Thoracic aorta (tissue), 2 donors: ENCODE measurements around the gene TRMT1. TPM values are rescaled to one million over a fixed set of nuclear protein-coding genes. Genes with fewer than 3 reads are reported as not detected.

Experiments
- ATAC-seq: fragments of 150-250 bp; one replicate; pipeline ENCODE4 v1.8.0; 2017; ENCODE audit warnings: low read depth; ENCODE audit not compliant: insufficient number of reproducible peaks, low FRiP score
- DNase-seq: peaks from one replicate; pipeline ENCODE4 v3.0.0-alpha.2; 2020; ENCODE audit warnings: low spot score
- H3K27ac ChIP-seq, 2 donors: fragments of 200-600 bp; sonication (generic); 1 replicate in 1 of 2; 2 replicates in 1 of 2; pipeline ENCODE4 v1.5.1; 2016; ENCODE audit warnings: mild to moderate bottlenecking in 2 of 2, moderate library complexity in 2 of 2
- H3K27me3 ChIP-seq: fragments of 200-600 bp; sonication (generic); replicated peaks from 2 replicates; pipeline ENCODE4 v1.6.0; 2016; ENCODE audit warnings: mild to moderate bottlenecking; ENCODE audit not compliant: insufficient read depth
- H3K36me3 ChIP-seq: fragments of 200-600 bp; sonication (generic); one replicate; pipeline ENCODE4 v1.5.1; 2016
- H3K4me1 ChIP-seq, 2 donors: fragments of 200-600 bp; sonication (generic); 1 replicate in 1 of 2; 2 replicates in 1 of 2; pipeline versions ENCODE4 v1.5.1 to v1.6.0; 2016; ENCODE audit warnings: low read depth in 2 of 2, mild to moderate bottlenecking in 1 of 2; ENCODE audit not compliant: control insufficient read depth in 1 of 2
- H3K4me3 ChIP-seq: fragments of 200-600 bp; sonication (generic); 2 replicates; pipeline ENCODE4 v1.5.1; 2016; ENCODE audit warnings: mild to moderate bottlenecking
- H3K9me3 ChIP-seq: fragments of 200-600 bp; sonication (generic); 2 replicates; pipeline ENCODE4 v1.5.1; 2016
- CTCF ChIP-seq: fragments of 200-600 bp; sonication (generic); IDR thresholded peaks from one replicate; pipeline ENCODE4 v1.5.1; 2019; ENCODE audit warnings: antibody characterized with exemption
- total RNA-seq, 2 donors: library from RNA; depleted of rRNA; stranded (reverse); fragments of >200 nt; gene quantifications; one replicate each; pipeline versions ENCODE4 v1.1.0 to v1.2.3, GENCODE V29; 2016

TRMT1 gene
- total RNA-seq, 2 donors from 2014 or later = 35.3 to 52.3 TPM

GRCh38 chr19:13100841-13101589 is 15.5 kb downstream of the TRMT1 start:
- no peak for ATAC-seq
- no peak for DNase-seq
- Histone ChIP-seq H3K9me3 (no peaks in the 10 kb centered on the region), H3K4me1 (peaks cover 15 to 52% of the 10 kb centered on the region in 2 donors), H3K36me3 (peaks cover 1% of the 10 kb centered on the region), H3K27ac (peak overlapping the region in 1 of 2 donors; percentile 33), H3K27me3 (no peaks in the 10 kb centered on the region), H3K4me3 (peak overlapping the region; percentile 65)
- TF ChIP-seq CTCF = no peak

- H3K4me1 ChIP-seq = peaks cover 18 to 57% of the 10 kb centered on the region in 2 donors
- peak overlapping the region; percentile 40 to 65 for H3K27ac ChIP-seq
- DNase-seq (no peak), ATAC-seq (no peak)
- no peak for TF ChIP-seq CTCF
- no peak overlapping the region for H3K4me3 ChIP-seq
- H3K9me3 ChIP-seq = no peaks in the 10 kb centered on the region
- no peaks in the 10 kb centered on the region for H3K27me3 ChIP-seq
- H3K36me3 ChIP-seq = peaks cover 7% of the 10 kb centered on the region
Observed at GRCh38 chr19:13100031-13100588, 16.4 kb downstream of the TRMT1 start.

- no peak for DNase-seq
- no peak for TF ChIP-seq CTCF
- ATAC-seq = no peak
- H3K9me3 ChIP-seq = no peaks in the 10 kb centered on the region
- peaks cover 18 to 64% of the 10 kb centered on the region in 2 donors for H3K4me1 ChIP-seq
- H3K36me3 ChIP-seq = peaks cover 12% of the 10 kb centered on the region
- peak overlapping the region; percentile 66 for H3K4me3 ChIP-seq
- H3K27ac ChIP-seq = peak overlapping the region; percentile 43 to 65
- no peaks in the 10 kb centered on the region for H3K27me3 ChIP-seq
Observed at GRCh38 chr19:13099073-13099999, 17.2 kb downstream of the TRMT1 start.

- DNase-seq = no peak
- Histone ChIP-seq H3K27ac (peak overlapping the region; percentile 43 to 65), H3K36me3 (peaks cover 12% of the 10 kb centered on the region), H3K4me3 (peak overlapping the region; percentile 66), H3K9me3 (no peaks in the 10 kb centered on the region), H3K27me3 (no peaks in the 10 kb centered on the region), H3K4me1 (peaks cover 26 to 73% of the 10 kb centered on the region in 2 donors)
- no peak for TF ChIP-seq CTCF
- ATAC-seq = no peak
Observed at GRCh38 chr19:13098277-13099072, 18.1 kb downstream of the TRMT1 start.
